Neural progenitor cell (in vitro differentiated cells): ENCODE results near the gene SERPINF2.
"Not testable (repeated sequence)": the region's sequence is repeated elsewhere in the genome, so short reads cannot be mapped to it uniquely, and the experiment has no call there.

Source experiments
- EZH2 ChIP-seq: fragments of 200-600 bp; sonication (generic); IDR thresholded peaks from 2 replicates; pipeline ENCODE4 v1.6.1; 2017; ENCODE audit warnings: antibody characterized with exemption, mild to moderate bottlenecking, moderate library complexity
- TF ChIP-seq, protein P1 (sequence below): fragments of 200-600 bp; sonication (generic); IDR thresholded peaks from 2 replicates; pipeline ENCODE4 v1.5.1; 2017; ENCODE audit warnings: antibody characterized with exemption, mild to moderate bottlenecking

DNA sequence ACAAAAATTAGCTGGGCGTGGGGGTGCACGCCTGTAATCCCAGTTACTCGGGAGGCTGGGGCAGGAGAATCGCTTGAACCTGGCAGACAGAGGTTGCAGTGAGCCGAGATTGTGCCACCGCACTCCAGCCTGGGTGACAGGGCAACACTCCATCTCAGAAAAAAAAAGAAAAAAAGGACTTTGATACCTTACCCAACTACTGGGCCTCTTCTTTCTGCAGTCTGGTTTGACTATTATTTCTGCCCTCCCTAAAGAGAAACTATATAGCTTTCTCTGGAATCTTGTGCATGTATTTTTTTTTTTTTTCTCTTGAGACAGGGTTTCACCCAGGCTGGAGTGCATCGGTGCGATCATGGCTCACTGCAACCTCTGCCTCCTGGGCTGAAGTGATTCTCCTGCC lies 55.2 kb downstream of the SERPINF2 start:
- TF ChIP-seq EZH2: not testable (repeated sequence)
- TF ChIP-seq, protein P1, sequence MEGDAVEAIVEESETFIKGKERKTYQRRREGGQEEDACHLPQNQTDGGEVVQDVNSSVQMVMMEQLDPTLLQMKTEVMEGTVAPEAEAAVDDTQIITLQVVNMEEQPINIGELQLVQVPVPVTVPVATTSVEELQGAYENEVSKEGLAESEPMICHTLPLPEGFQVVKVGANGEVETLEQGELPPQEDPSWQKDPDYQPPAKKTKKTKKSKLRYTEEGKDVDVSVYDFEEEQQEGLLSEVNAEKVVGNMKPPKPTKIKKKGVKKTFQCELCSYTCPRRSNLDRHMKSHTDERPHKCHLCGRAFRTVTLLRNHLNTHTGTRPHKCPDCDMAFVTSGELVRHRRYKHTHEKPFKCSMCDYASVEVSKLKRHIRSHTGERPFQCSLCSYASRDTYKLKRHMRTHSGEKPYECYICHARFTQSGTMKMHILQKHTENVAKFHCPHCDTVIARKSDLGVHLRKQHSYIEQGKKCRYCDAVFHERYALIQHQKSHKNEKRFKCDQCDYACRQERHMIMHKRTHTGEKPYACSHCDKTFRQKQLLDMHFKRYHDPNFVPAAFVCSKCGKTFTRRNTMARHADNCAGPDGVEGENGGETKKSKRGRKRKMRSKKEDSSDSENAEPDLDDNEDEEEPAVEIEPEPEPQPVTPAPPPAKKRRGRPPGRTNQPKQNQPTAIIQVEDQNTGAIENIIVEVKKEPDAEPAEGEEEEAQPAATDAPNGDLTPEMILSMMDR: not testable (repeated sequence)
